Measurements from ENCODE around the gene SH2D4B.

The SH2D4B gene

GRCh38 chr10:80582286-80582960, 44.7 kb downstream of the SH2D4B start:
- Mint-ChIP-seq H3K27me3 (ENCODE audit: low read depth, poor library complexity) (peaks cover 2% of the 10 kb centered on the region), H3K4me3 (no peak overlapping the region), H3K36me3 (ENCODE audit: low read depth) (peaks cover 6% of the 10 kb centered on the region), H3K27ac (no peak overlapping the region), H3K9me3 (peaks cover 9% of the 10 kb centered on the region), H3K4me1 (peaks cover 36% of the 10 kb centered on the region)
- DNase-seq, result no peak
- TF ChIP-seq CTCF (IDR thresholded peaks at IDR 0.05), result no peak

GRCh38 chr10:80583685-80584084, 46.0 kb downstream of the SH2D4B start:
- H3K27ac Mint-ChIP-seq, result no peak overlapping the region
- H3K9me3 Mint-ChIP-seq, result peaks cover 21% of the 10 kb centered on the region
- H3K4me3 Mint-ChIP-seq, result no peak overlapping the region
- H3K36me3 Mint-ChIP-seq (ENCODE audit: low read depth), result peaks cover 17% of the 10 kb centered on the region
- no peak for DNase-seq
- H3K27me3 Mint-ChIP-seq (ENCODE audit: low read depth, poor library complexity), result peaks cover 2% of the 10 kb centered on the region
- H3K4me1 Mint-ChIP-seq, result peaks cover 28% of the 10 kb centered on the region
- TF ChIP-seq CTCF (IDR thresholded peaks at IDR 0.05), result no peak

- H3K4me3 Mint-ChIP-seq, result no peak overlapping the region
- peaks cover 13% of the 10 kb centered on the region for H3K4me1 Mint-ChIP-seq
- H3K27ac Mint-ChIP-seq, result no peak overlapping the region
- TF ChIP-seq CTCF (IDR thresholded peaks at IDR 0.05), result no peak
- peaks cover 2% of the 10 kb centered on the region for H3K27me3 Mint-ChIP-seq (ENCODE audit: low read depth, poor library complexity)
- no peak for DNase-seq
- H3K9me3 Mint-ChIP-seq, result peaks cover 23% of the 10 kb centered on the region
- H3K36me3 Mint-ChIP-seq (ENCODE audit: low read depth), result peaks cover 17% of the 10 kb centered on the region
These were observed 48.1 kb downstream of the SH2D4B start for GRCh38 chr10:80585812-80586211.

- DNase-seq, result no peak
- peaks cover 9% of the 10 kb centered on the region for H3K4me1 Mint-ChIP-seq
- no peak for TF ChIP-seq CTCF (IDR thresholded peaks at IDR 0.05)
- peaks cover 39% of the 10 kb centered on the region for H3K9me3 Mint-ChIP-seq
- H3K27ac Mint-ChIP-seq, result no peak overlapping the region
- peaks cover 17% of the 10 kb centered on the region for H3K36me3 Mint-ChIP-seq (ENCODE audit: low read depth)
- H3K4me3 Mint-ChIP-seq, result no peak overlapping the region
- no peaks in the 10 kb centered on the region for H3K27me3 Mint-ChIP-seq (ENCODE audit: low read depth, poor library complexity)
These were observed 50.8 kb downstream of the SH2D4B start for GRCh38 chr10:80588546-80588945.

- Mint-ChIP-seq H3K36me3 (ENCODE audit: low read depth) (peaks cover 17% of the 10 kb centered on the region), H3K4me3 (no peak overlapping the region), H3K27me3 (ENCODE audit: low read depth, poor library complexity) (no peaks in the 10 kb centered on the region), H3K4me1 (peaks cover 9% of the 10 kb centered on the region), H3K9me3 (peaks cover 41% of the 10 kb centered on the region), H3K27ac (peak overlapping the region; percentile 10)
- DNase-seq, result no peak
- no peak for TF ChIP-seq CTCF (IDR thresholded peaks at IDR 0.05)
These were observed 52.1 kb downstream of the SH2D4B start for GRCh38 chr10:80589726-80590373.

Measured in nephron progenitor cell (in vitro differentiated cells).